ENCODE results near the gene TEP1.
"Not testable (repeated sequence)": the region's sequence is repeated elsewhere in the genome, so short reads cannot be mapped to it uniquely, and the experiment has no call there.

TEP1 gene

GRCh38 chr14:20350860-20351259 lies 62.4 kb downstream of the TEP1 start:
- H3K27ac ChIP-seq (ENCODE audit: low read depth, low read length), result no peak overlapping the region
- no peak overlapping the region for H3K9ac ChIP-seq (ENCODE audit: low read length in 5 of 5)
- H3K4me1 ChIP-seq (ENCODE audit: control insufficient read depth in 5 of 5, insufficient read depth in 5 of 5, low read length in 5 of 5), result no peaks in the 10 kb centered on the region
- no peaks in the 10 kb centered on the region for H3K9me3 ChIP-seq (ENCODE audit: control insufficient read depth in 5 of 5, low read length in 5 of 5)
- peaks cover 41 to 83% (median 60%) of the 10 kb centered on the region in 5 donors for H3K36me3 ChIP-seq (ENCODE audit: control insufficient read depth in 5 of 5, insufficient read depth in 5 of 5, low read length in 5 of 5)
- no peaks in the 10 kb centered on the region for H3K27me3 ChIP-seq (ENCODE audit: control insufficient read depth in 5 of 5, insufficient read depth in 4 of 5, low read length in 5 of 5)
- no peak overlapping the region for H3K4me3 ChIP-seq (ENCODE audit: low read depth in 1 of 5, low read length in 5 of 5)

- Histone ChIP-seq H3K27ac (ENCODE audit: low read depth, low read length) (no peak overlapping the region), H3K4me3 (ENCODE audit: low read depth in 1 of 5, low read length in 5 of 5) (no peak overlapping the region), H3K4me1 (ENCODE audit: control insufficient read depth in 5 of 5, insufficient read depth in 5 of 5, low read length in 5 of 5) (no peaks in the 10 kb centered on the region), H3K27me3 (ENCODE audit: control insufficient read depth in 5 of 5, insufficient read depth in 4 of 5, low read length in 5 of 5) (no peaks in the 10 kb centered on the region), H3K36me3 (ENCODE audit: control insufficient read depth in 5 of 5, insufficient read depth in 5 of 5, low read length in 5 of 5) (peaks cover 41 to 85% (median 62%) of the 10 kb centered on the region in 5 donors), H3K9me3 (ENCODE audit: control insufficient read depth in 5 of 5, low read length in 5 of 5) (no peaks in the 10 kb centered on the region), H3K9ac (ENCODE audit: low read length in 5 of 5) (no peak overlapping the region)
Observed at GRCh38 chr14:20350282-20350681, 63.0 kb downstream of the TEP1 start.

GRCh38 chr14:20347747-20348146 lies 65.6 kb downstream of the TEP1 start:
- no peak overlapping the region for H3K9ac ChIP-seq (ENCODE audit: low read length in 5 of 5)
- peaks cover 0 to 4% (median 0%) of the 10 kb centered on the region in 5 donors for H3K27me3 ChIP-seq (ENCODE audit: control insufficient read depth in 5 of 5, insufficient read depth in 4 of 5, low read length in 5 of 5)
- H3K27ac ChIP-seq (ENCODE audit: low read depth, low read length), result no peak overlapping the region
- no peak overlapping the region for H3K4me3 ChIP-seq (ENCODE audit: low read depth in 1 of 5, low read length in 5 of 5)
- H3K36me3 ChIP-seq (ENCODE audit: control insufficient read depth in 5 of 5, insufficient read depth in 5 of 5, low read length in 5 of 5), result peaks cover 31 to 68% (median 43%) of the 10 kb centered on the region in 5 donors
- no peaks in the 10 kb centered on the region for H3K9me3 ChIP-seq (ENCODE audit: control insufficient read depth in 5 of 5, low read length in 5 of 5)
- H3K4me1 ChIP-seq (ENCODE audit: control insufficient read depth in 5 of 5, insufficient read depth in 5 of 5, low read length in 5 of 5), result peaks cover 8 to 9% (median 8%) of the 10 kb centered on the region in 5 donors

- peaks cover 24 to 57% (median 33%) of the 10 kb centered on the region in 5 donors for H3K36me3 ChIP-seq (ENCODE audit: control insufficient read depth in 5 of 5, insufficient read depth in 5 of 5, low read length in 5 of 5)
- no peak overlapping the region for H3K27ac ChIP-seq (ENCODE audit: low read depth, low read length)
- peaks cover 8 to 12% (median 9%) of the 10 kb centered on the region in 5 donors for H3K4me1 ChIP-seq (ENCODE audit: control insufficient read depth in 5 of 5, insufficient read depth in 5 of 5, low read length in 5 of 5)
- H3K4me3 ChIP-seq (ENCODE audit: low read depth in 1 of 5, low read length in 5 of 5), result no peak overlapping the region
- no peak overlapping the region for H3K9ac ChIP-seq (ENCODE audit: low read length in 5 of 5)
- H3K27me3 ChIP-seq (ENCODE audit: control insufficient read depth in 5 of 5, insufficient read depth in 4 of 5, low read length in 5 of 5), result peaks cover 0 to 4% (median 0%) of the 10 kb centered on the region in 5 donors
- no peaks in the 10 kb centered on the region for H3K9me3 ChIP-seq (ENCODE audit: control insufficient read depth in 5 of 5, low read length in 5 of 5)
Observed at GRCh38 chr14:20346713-20347112, 66.6 kb downstream of the TEP1 start.

- Histone ChIP-seq H3K27ac (ENCODE audit: low read depth, low read length) (no peak overlapping the region), H3K27me3 (ENCODE audit: control insufficient read depth in 5 of 5, insufficient read depth in 4 of 5, low read length in 5 of 5) (peaks cover 0 to 4% (median 0%) of the 10 kb centered on the region in 5 donors), H3K4me3 (ENCODE audit: low read depth in 1 of 5, low read length in 5 of 5) (no peak overlapping the region), H3K36me3 (ENCODE audit: control insufficient read depth in 5 of 5, insufficient read depth in 5 of 5, low read length in 5 of 5) (peaks cover 19 to 46% (median 25%) of the 10 kb centered on the region in 5 donors), H3K9ac (ENCODE audit: low read length in 5 of 5) (no peak overlapping the region), H3K4me1 (ENCODE audit: control insufficient read depth in 5 of 5, insufficient read depth in 5 of 5, low read length in 5 of 5) (peaks cover 8 to 12% (median 9%) of the 10 kb centered on the region in 5 donors), H3K9me3 (ENCODE audit: control insufficient read depth in 5 of 5, low read length in 5 of 5) (no peaks in the 10 kb centered on the region)
Observed at GRCh38 chr14:20345366-20345765, 67.9 kb downstream of the TEP1 start.

GRCh38 chr14:20343862-20344220 lies 69.5 kb downstream of the TEP1 start:
- Histone ChIP-seq H3K9me3 (ENCODE audit: control insufficient read depth in 5 of 5, low read length in 5 of 5) (no peaks in the 10 kb centered on the region), H3K36me3 (ENCODE audit: control insufficient read depth in 5 of 5, insufficient read depth in 5 of 5, low read length in 5 of 5) (peaks cover 14 to 32% (median 16%) of the 10 kb centered on the region in 5 donors), H3K4me3 (ENCODE audit: low read depth in 1 of 5, low read length in 5 of 5) (peak overlapping the region; percentile 78 to 94 (median 88)), H3K4me1 (ENCODE audit: control insufficient read depth in 5 of 5, insufficient read depth in 5 of 5, low read length in 5 of 5) (peaks cover 8 to 12% (median 9%) of the 10 kb centered on the region in 5 donors), H3K9ac (ENCODE audit: low read length in 5 of 5) (peak overlapping the region; percentile 83 to 90 (median 85)), H3K27ac (ENCODE audit: low read depth, low read length) (peak overlapping the region; percentile 94), H3K27me3 (ENCODE audit: control insufficient read depth in 5 of 5, insufficient read depth in 4 of 5, low read length in 5 of 5) (peaks cover 0 to 4% (median 0%) of the 10 kb centered on the region in 5 donors)

GRCh38 chr14:20343092-20343861 lies 70.0 kb downstream of the TEP1 start, which contains the start of gene PARP2:
Gene PARP2 (plus strand): TSS chr14:20343635. CDS start chr14:20343642, 7 bp downstream.
- Histone ChIP-seq H3K36me3 (ENCODE audit: control insufficient read depth in 5 of 5, insufficient read depth in 5 of 5, low read length in 5 of 5) (peaks cover 14 to 26% (median 16%) of the 10 kb centered on the region in 5 donors), H3K4me3 (ENCODE audit: low read depth in 1 of 5, low read length in 5 of 5) (peak within 1 kb of the TSS; percentile 78 to 94 (median 88)), H3K9ac (ENCODE audit: low read length in 5 of 5) (peak within 1 kb of the TSS; percentile 85 to 90 (median 86)), H3K27ac (ENCODE audit: low read depth, low read length) (peak within 1 kb of the TSS; percentile 94), H3K9me3 (ENCODE audit: control insufficient read depth in 5 of 5, low read length in 5 of 5) (no peaks in the 10 kb centered on the region), H3K27me3 (ENCODE audit: control insufficient read depth in 5 of 5, insufficient read depth in 4 of 5, low read length in 5 of 5) (peaks cover 0 to 4% (median 0%) of the 10 kb centered on the region in 5 donors), H3K4me1 (ENCODE audit: control insufficient read depth in 5 of 5, insufficient read depth in 5 of 5, low read length in 5 of 5) (peaks cover 8 to 12% (median 9%) of the 10 kb centered on the region in 5 donors)

GRCh38 chr14:20341646-20342045 lies 71.7 kb downstream of the TEP1 start:
- peak overlapping the region in 3 of 5 donors; percentile 78 to 94 (median 86) for H3K4me3 ChIP-seq (ENCODE audit: low read depth in 1 of 5, low read length in 5 of 5)
- H3K9me3 ChIP-seq (ENCODE audit: control insufficient read depth in 5 of 5, low read length in 5 of 5), result no peaks in the 10 kb centered on the region
- peak overlapping the region; percentile 94 for H3K27ac ChIP-seq (ENCODE audit: low read depth, low read length)
- no peak overlapping the region for H3K9ac ChIP-seq (ENCODE audit: low read length in 5 of 5)
- H3K27me3 ChIP-seq (ENCODE audit: control insufficient read depth in 5 of 5, insufficient read depth in 4 of 5, low read length in 5 of 5), result peaks cover 0 to 4% (median 0%) of the 10 kb centered on the region in 5 donors
- H3K4me1 ChIP-seq (ENCODE audit: control insufficient read depth in 5 of 5, insufficient read depth in 5 of 5, low read length in 5 of 5), result peaks cover 8 to 12% (median 9%) of the 10 kb centered on the region in 5 donors
- peaks cover 10 to 18% (median 11%) of the 10 kb centered on the region in 5 donors for H3K36me3 ChIP-seq (ENCODE audit: control insufficient read depth in 5 of 5, insufficient read depth in 5 of 5, low read length in 5 of 5)

- peaks cover 6 to 13% (median 10%) of the 10 kb centered on the region in 5 donors for H3K36me3 ChIP-seq (ENCODE audit: control insufficient read depth in 5 of 5, insufficient read depth in 5 of 5, low read length in 5 of 5)
- H3K27me3 ChIP-seq (ENCODE audit: control insufficient read depth in 5 of 5, insufficient read depth in 4 of 5, low read length in 5 of 5); H3K9me3 ChIP-seq (ENCODE audit: control insufficient read depth in 5 of 5, low read length in 5 of 5); H3K4me3 ChIP-seq (ENCODE audit: low read depth in 1 of 5, low read length in 5 of 5); H3K9ac ChIP-seq (ENCODE audit: low read length in 5 of 5); H3K27ac ChIP-seq (ENCODE audit: low read depth, low read length): not testable (repeated sequence)
- peaks cover 8 to 12% (median 9%) of the 10 kb centered on the region in 5 donors for H3K4me1 ChIP-seq (ENCODE audit: control insufficient read depth in 5 of 5, insufficient read depth in 5 of 5, low read length in 5 of 5)
Observed at GRCh38 chr14:20341032-20341431, 72.3 kb downstream of the TEP1 start.

GRCh38 chr14:20334017-20334416 lies 79.3 kb downstream of the TEP1 start:
- Histone ChIP-seq H3K27me3 (ENCODE audit: control insufficient read depth in 5 of 5, insufficient read depth in 4 of 5, low read length in 5 of 5) (no peaks in the 10 kb centered on the region), H3K9ac (ENCODE audit: low read length in 5 of 5) (no peak overlapping the region), H3K4me3 (ENCODE audit: low read depth in 1 of 5, low read length in 5 of 5) (no peak overlapping the region), H3K4me1 (ENCODE audit: control insufficient read depth in 5 of 5, insufficient read depth in 5 of 5, low read length in 5 of 5) (peaks cover 0 to 15% (median 12%) of the 10 kb centered on the region in 5 donors), H3K27ac (ENCODE audit: low read depth, low read length) (peak overlapping the region; percentile 80), H3K36me3 (ENCODE audit: control insufficient read depth in 5 of 5, insufficient read depth in 5 of 5, low read length in 5 of 5) (peaks cover 0 to under 1% (median 0%) of the 10 kb centered on the region in 5 donors), H3K9me3 (ENCODE audit: control insufficient read depth in 5 of 5, low read length in 5 of 5) (no peaks in the 10 kb centered on the region)

Data from subcutaneous abdominal adipose tissue (tissue), 5 donors.